ENCODE data around the gene CD58. TPM values are rescaled to one million over a fixed set of nuclear protein-coding genes. Genes with fewer than 3 reads are reported as not detected.

Gene CD58
- total RNA-seq, 1 experiment from 2014 or later, result 11.0 TPM

- no peaks in the 10 kb centered on the region for H3K27me3 Mint-ChIP-seq (ENCODE audit: insufficient read depth, unreplicated experiment)
- DNase-seq (ENCODE audit: unreplicated experiment), result no peak
- intact Hi-C loops (cut with micrococcal nuclease), result no loop called here
- no TSS peak for BruUV-seq (replicated peaks)
- no peak overlapping the region for H3K4me3 Mint-ChIP-seq (ENCODE audit: unreplicated experiment)
- no peak for TF ChIP-seq CTCF (IDR thresholded peaks at IDR 0.05; ENCODE audit: unreplicated experiment)
- no peak overlapping the region for H3K27ac Mint-ChIP-seq (ENCODE audit: low read depth, unreplicated experiment)
- peaks cover 38% of the 10 kb centered on the region for H3K4me1 Mint-ChIP-seq (ENCODE audit: insufficient read depth, unreplicated experiment)
- no peaks in the 10 kb centered on the region for H3K36me3 Mint-ChIP-seq (ENCODE audit: insufficient read depth, unreplicated experiment)
- POLR2A ChIA-PET, result interaction anchor here (1.2 kb wide), 1 partner anchor 31 kb away, joined by 3 read pairs; no protein-coding TSS in a partner anchor
- CTCF ChIA-PET, result interaction anchor here (1.3 to 2.6 kb wide), 3 partner anchors 21 to 368 kb away, joined by 4 to 11 read pairs (median 9); no protein-coding TSS in a partner anchor
- H3K9me3 Mint-ChIP-seq (ENCODE audit: unreplicated experiment), result peaks cover 3% of the 10 kb centered on the region
Observed at GRCh38 chr1:116506132-116507004, 64.5 kb downstream of the CD58 start.

- CTCF ChIA-PET, result interaction anchor here (0.6 to 2.6 kb wide), 6 partner anchors 16 to 1342 kb away, joined by 3 to 11 read pairs (median 3); no protein-coding TSS in a partner anchor
- H3K4me1 Mint-ChIP-seq (ENCODE audit: insufficient read depth, unreplicated experiment), result peaks cover 27% of the 10 kb centered on the region
- intact Hi-C loops (cut with micrococcal nuclease), result no loop called here
Observed at GRCh38 chr1:116504308-116505156, 66.3 kb downstream of the CD58 start.

GRCh38 chr1:116503546-116504307 lies 67.1 kb downstream of the CD58 start:
- ChIA-PET CTCF (interaction anchor here (0.8 to 2.9 kb wide), 6 partner anchors 15 to 365 kb away, joined by 3 to 18 read pairs (median 4); no protein-coding TSS in a partner anchor), POLR2A (no interaction called here)
- intact Hi-C loops (cut with micrococcal nuclease), result no loop called here
- Mint-ChIP-seq H3K4me3 (ENCODE audit: unreplicated experiment) (no peak overlapping the region), H3K36me3 (ENCODE audit: insufficient read depth, unreplicated experiment) (no peaks in the 10 kb centered on the region), H3K27me3 (ENCODE audit: insufficient read depth, unreplicated experiment) (no peaks in the 10 kb centered on the region), H3K9me3 (ENCODE audit: unreplicated experiment) (no peaks in the 10 kb centered on the region), H3K27ac (ENCODE audit: low read depth, unreplicated experiment) (no peak overlapping the region), H3K4me1 (ENCODE audit: insufficient read depth, unreplicated experiment) (peaks cover 19% of the 10 kb centered on the region)
- DNase-seq (ENCODE audit: unreplicated experiment), result no peak
- BruUV-seq (replicated peaks), result no TSS peak
- TF ChIP-seq CTCF (IDR thresholded peaks at IDR 0.05; ENCODE audit: unreplicated experiment), result no peak

More at GRCh38 chr1:116504308-116505156, 66.3 kb downstream of the CD58 start:
- H3K4me3 Mint-ChIP-seq (ENCODE audit: unreplicated experiment), result no peak overlapping the region
- POLR2A ChIA-PET, result interaction anchor here (0.6 kb wide), 1 partner anchor 571 kb away, joined by 3 read pairs; no protein-coding TSS in a partner anchor
- H3K9me3 Mint-ChIP-seq (ENCODE audit: unreplicated experiment), result no peaks in the 10 kb centered on the region
- H3K27me3 Mint-ChIP-seq (ENCODE audit: insufficient read depth, unreplicated experiment), result no peaks in the 10 kb centered on the region
- no peak for TF ChIP-seq CTCF (IDR thresholded peaks at IDR 0.05; ENCODE audit: unreplicated experiment)
- peak; percentile 62 for DNase-seq (ENCODE audit: unreplicated experiment)
- peak overlapping the region; percentile 73 for H3K27ac Mint-ChIP-seq (ENCODE audit: low read depth, unreplicated experiment)
- H3K36me3 Mint-ChIP-seq (ENCODE audit: insufficient read depth, unreplicated experiment), result no peaks in the 10 kb centered on the region
- no TSS peak for BruUV-seq (replicated peaks)

All from MCF 10A (cell line).